ENCODE data around the gene DNAH12. TPM values are rescaled to one million over a fixed set of nuclear protein-coding genes. Genes with fewer than 3 reads are reported as not detected.
A peak's percentile ranks its signal among the peaks of the same experiment; 100 is the strongest.
"Not testable (repeated sequence)": the region's sequence is repeated elsewhere in the genome, so short reads cannot be mapped to it uniquely, and the experiment has no call there.

The DNAH12 gene
- total RNA-seq, 2 donors from 2014 or later: 0.09 to 0.17 TPM

DNA sequence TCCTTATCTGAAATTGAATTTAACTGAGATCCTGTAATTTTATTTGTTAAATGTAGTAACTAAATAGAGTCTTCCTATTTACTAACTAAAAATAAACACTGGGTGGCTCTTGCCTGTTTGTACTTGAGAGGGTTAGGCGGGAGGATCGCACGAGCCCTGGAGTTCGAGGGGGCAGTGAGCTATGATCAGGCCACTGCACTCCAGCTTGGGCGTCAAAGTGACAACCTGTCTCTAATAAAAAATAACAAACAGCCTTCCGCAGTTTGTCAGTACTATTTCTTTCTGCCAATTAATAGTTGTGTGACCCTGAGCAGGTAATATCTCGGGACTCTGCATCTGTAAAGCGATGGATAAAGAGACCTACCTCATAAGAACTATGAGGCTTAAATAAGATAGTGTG, 11.2 kb upstream of the DNAH12 start:
- peak in 1 of 2 donors; percentile 16 for DNase-seq
- intact Hi-C loops (cut with DNase I, micrococcal nuclease): no loop called here
- ATAC-seq: no peak

DNA sequence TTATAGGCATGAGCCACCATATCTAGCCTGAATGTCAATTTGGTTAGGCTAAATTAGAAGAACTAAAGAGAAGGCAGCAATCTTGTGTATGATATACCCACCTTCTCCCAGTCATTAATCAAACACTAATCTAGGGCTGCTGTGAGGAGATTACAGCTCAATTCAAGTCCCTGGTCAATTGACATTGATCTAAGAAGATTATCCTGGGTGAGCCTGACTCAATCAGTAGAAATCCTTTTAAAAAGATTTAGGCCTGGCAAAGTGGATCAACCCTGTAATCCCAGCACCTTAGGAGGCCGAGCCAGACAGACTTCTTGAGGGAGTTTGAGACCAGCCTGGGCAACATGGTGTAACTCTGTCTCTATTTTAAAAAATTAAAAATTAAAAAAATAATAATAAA, 2.5 kb upstream of the DNAH12 start:
- DNase-seq (no peak), ATAC-seq (no peak)
- intact Hi-C loops (cut with DNase I, micrococcal nuclease): no loop called here

DNA sequence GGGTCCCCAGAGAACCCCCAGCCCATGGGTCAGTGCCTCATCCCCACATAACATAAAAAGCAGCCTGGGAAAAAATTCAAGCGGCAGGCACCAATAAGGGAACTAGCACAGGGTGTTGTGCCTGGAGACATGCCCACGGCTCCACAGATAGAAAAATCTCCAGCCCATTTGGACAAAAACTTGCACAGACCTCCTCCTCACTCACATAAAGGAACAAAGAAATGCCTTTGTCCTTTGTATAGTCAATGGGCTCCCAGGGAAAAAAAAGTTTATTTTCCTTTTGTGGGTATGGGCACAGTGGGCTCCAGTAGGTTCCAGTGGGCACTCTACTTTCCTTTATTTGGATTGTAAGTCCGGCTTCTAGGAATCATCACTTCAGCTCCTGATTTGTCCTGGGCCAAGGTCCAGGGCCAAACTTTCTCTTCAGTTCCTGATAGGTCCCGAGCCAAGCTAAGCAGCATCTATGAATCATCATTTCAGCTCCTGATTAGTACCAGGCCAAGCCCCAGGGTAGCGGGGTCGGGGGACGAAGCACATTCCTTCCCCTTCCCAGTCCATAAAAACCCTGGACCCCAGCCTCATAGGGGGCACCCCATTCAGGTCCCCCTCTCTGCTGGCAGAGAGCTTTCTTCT, 1.6 kb upstream of the DNAH12 start:
- intact Hi-C loops (cut with DNase I, micrococcal nuclease): no loop called here
- DNase-seq: no peak
- no peak for ATAC-seq

DNA sequence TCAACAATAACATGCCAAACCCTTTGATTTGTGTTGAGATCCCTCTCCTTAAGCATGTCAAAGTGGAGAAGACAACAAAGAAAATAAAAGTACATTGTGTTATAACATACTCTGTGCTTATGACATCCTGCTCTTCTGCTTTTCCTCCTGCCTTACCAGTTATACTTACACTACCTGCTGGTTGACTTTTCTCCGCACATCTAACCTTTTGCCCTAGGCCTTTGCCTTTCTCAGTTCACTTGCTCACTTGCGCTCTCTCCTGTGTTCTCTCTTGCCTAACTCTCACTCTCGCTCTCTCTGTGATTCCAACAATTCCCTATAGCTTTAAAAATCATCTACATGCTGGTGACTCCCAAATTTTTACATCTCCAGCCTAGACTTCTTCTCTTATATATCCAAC, 5.7 kb downstream of the DNAH12 start:
- intact Hi-C loops (cut with DNase I, micrococcal nuclease): no loop called here
- DNase-seq (no peak), ATAC-seq (no peak)

DNA sequence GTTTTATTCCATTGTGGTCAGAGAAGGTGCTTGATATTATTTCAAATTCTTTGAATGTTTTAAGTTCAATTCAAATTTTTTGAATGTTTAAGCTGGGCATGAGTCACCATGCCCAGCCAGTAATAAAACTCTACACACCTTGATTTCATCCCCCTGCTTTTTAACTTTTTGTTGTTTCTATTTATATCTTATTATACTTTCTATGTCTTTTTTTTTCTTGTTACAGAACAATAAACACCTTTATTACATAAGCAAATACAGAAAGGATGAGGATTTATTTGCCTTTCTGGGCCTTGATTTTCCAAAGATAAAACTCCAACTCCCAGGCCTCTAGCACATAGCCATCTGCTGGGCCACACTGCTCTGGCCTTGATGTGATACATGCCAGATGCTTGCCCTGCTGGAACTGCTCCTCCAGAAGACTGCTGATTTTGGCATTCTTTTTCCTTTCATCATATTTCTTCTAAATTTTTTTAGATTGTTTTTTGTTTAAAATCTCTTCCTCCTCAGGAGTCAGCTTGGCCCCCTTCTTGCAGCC, 14.0 kb downstream of the DNAH12 start:
- intact Hi-C loops (cut with DNase I, micrococcal nuclease): no loop called here
- DNase-seq (no peak), ATAC-seq (peak; percentile 53)

DNA sequence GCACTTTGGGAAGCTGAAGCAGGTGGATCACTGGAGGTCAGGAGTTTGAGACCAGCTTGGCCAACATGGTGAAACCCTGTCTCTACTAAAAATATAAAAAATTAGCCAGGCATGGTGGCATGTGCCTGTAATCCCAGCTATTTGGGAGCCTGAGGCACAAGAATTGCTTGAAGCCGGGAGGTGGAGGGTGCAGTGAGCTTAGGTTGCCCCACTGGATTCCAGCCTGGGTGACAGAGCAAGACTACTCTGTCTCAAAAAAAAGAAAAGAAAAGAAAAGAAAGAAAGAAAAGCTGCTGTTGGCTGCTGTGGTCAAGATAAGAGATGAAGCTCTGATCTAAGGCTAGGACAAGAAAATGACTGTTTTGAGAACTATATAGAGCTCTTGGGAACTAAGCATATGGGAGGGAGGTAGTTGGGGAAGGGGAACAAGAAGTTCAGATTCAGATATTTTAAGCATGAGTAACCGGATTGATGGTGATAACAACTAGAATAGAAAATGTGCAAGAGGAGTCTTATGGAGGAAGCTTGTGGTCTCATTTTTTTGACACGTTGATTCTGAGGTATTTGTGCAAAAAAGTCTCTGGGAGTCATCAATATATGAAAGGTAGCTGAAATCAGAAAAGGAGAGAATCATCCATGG, 25.7 kb downstream of the DNAH12 start:
- intact Hi-C loops (cut with DNase I, micrococcal nuclease): no loop called here
- ATAC-seq: no peak
- no peak for DNase-seq

DNA sequence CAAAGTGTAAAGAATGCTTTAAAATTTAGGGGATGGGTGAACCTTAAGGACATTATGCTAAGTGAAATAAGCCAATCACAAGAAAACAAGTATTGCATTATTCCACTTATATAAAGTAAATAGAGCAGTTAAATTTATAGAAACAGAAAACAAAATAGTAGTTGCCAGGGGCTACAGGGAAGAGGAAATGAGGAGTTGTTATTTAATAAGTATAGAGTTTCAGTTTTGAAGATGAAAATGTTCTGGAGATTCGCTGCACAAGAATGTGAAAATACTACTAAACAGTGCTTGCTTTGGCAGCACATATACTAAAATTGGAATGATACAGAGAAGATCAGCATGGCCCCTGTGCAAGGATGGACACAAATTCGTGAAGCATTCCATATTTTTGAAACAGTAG, 32.0 kb downstream of the DNAH12 start:
- ATAC-seq (no peak), DNase-seq (no peak)
- intact Hi-C loops (cut with DNase I, micrococcal nuclease): no loop called here

DNA sequence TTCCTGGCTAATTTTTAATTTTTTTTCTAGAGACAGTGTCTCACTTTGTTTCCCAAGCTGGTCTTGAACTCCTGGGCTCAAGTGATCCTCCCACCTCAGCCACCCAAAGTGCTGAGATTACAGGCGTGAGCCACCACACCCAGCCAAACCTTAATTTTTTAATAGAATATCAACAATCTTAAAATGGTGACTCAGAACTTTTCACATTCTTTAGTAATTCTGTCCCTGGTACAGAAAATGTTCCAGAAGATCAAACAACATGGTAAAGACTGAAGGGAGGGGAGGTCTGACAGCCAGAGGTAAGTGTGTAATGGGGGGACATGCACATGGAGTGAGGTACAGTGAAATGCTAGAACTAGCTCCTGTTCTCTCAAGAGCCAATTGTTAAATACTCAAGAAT, 38.2 kb downstream of the DNAH12 start:
- no peak for DNase-seq
- intact Hi-C loops (cut with DNase I, micrococcal nuclease): no loop called here
- ATAC-seq: no peak

DNA sequence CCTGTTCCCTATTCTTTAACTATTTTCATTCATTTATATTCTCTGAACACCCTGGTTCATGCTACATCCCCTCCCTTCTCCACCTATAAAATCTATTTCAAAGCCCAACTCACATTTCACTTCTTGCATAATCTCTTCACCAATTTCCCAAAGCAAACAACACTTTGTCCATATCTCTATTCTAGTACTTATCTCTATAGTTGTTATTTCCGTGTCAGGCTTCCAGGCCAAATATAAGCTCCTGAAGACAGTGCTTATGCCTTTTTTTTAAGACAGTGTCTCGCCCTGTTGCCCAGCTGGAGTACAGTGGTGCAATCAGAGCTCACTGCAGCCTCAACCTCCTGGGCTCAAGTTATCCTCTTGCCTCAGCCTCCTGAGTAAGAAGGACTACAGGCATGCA, 43.6 kb downstream of the DNAH12 start:
- no peak for DNase-seq
- peak; percentile 96 for ATAC-seq
- intact Hi-C loops (cut with DNase I, micrococcal nuclease): no loop called here

DNA sequence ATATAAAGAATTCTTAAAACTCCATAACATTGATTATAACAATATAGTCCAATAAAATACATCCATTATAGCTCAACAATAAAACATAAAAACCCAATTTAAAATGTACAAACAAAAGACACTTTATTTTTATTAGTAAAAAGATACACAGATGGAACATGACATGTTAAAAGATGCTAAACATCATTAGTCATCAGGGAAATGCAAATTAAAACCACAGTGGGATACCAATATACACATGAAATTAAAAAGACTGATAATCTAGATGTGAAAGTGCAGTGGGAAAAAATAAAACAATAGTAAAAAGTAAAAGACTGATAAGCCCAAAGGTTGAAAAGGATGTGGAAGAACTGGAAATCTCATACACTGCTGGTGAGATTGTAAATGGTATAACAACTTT, 46.2 kb downstream of the DNAH12 start:
- intact Hi-C loops (cut with DNase I, micrococcal nuclease): no loop called here
- DNase-seq (no peak), ATAC-seq (no peak)

DNA sequence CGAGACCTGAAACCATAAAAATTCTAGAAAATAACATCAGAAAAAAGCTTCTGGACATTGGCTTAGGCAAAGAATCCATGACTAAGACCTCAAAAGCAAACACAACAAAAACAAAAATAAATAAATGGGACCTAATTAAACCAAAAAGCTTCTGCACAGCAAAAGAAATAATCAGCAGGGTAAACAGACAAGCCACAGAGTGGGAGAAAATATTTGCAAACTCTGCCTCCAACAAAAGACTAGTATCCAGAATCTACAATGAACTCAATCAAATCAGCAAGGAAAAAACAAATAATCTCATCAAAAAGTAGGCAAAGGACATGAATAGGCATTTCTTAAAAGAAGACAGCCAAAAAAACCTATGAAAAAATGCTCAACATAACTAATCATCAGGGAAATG, 59.6 kb downstream of the DNAH12 start:
- no peak for ATAC-seq

DNA sequence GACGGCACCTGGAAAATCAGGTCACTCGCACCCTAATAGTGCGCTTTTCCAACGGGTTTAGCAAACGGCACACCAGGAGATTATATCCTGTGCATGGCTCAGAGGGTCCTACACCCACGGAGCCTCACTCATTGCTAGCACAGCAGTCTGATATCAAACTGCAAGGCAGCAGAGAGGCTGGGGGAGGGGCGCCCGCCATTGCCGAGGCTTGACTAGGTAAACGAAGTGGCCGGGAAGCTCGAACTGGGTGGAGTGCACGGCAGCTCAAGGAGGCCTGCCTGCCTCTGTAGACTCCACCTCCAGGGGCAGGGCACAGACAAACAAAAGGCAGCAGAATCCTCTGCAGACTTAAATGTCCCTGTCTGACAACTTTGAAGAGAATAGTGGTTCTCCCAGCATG, 67.0 kb downstream of the DNAH12 start:
- DNase-seq; intact Hi-C loops (cut with DNase I, micrococcal nuclease); ATAC-seq: not testable (repeated sequence)

More for the DNA sequence above, 59.6 kb downstream of the DNAH12 start:
- no peak for DNase-seq
- intact Hi-C loops (cut with DNase I, micrococcal nuclease): no loop called here

DNA sequence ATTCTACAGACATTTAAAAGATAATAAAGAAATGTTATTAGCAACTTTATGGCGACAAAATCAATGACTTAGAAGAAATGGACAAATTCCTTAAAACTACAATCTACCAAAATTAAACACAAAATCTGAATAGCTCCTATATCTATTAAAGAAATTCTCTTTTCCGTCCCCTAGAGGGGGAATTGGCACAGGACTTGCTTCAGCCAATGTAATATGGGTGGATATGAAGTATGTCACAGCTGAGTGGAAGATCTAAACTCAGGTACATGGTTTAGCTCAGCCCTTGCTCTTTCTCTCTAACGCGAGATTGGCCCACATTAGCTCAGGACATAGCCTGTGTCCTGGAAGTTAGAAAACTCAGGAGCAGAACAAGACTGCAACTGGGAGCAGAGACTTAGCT, 79.3 kb downstream of the DNAH12 start:
- ATAC-seq (no peak), DNase-seq (no peak)
- intact Hi-C loops (cut with DNase I, micrococcal nuclease): no loop called here

DNA sequence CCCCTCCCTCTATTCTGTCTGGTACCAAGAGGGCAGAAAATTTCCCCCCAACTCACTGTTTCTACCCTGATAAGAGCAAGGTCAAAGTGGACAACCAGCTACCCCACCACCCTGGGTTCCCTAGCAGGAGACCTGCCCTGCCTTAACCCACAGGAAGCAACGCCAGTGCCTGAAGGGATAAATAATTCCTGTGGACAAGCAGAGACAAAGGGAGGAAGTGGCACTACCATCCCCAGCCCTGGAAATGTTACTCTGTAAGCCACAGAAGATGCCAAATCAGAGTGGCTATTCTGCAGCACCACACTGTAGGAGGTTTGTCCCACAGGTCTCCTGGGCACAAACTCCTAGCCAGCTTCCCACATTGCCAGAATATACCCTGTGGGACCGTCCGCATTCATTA, 80.1 kb downstream of the DNAH12 start:
- intact Hi-C loops (cut with DNase I, micrococcal nuclease): no loop called here
- ATAC-seq (no peak), DNase-seq (no peak)

DNA sequence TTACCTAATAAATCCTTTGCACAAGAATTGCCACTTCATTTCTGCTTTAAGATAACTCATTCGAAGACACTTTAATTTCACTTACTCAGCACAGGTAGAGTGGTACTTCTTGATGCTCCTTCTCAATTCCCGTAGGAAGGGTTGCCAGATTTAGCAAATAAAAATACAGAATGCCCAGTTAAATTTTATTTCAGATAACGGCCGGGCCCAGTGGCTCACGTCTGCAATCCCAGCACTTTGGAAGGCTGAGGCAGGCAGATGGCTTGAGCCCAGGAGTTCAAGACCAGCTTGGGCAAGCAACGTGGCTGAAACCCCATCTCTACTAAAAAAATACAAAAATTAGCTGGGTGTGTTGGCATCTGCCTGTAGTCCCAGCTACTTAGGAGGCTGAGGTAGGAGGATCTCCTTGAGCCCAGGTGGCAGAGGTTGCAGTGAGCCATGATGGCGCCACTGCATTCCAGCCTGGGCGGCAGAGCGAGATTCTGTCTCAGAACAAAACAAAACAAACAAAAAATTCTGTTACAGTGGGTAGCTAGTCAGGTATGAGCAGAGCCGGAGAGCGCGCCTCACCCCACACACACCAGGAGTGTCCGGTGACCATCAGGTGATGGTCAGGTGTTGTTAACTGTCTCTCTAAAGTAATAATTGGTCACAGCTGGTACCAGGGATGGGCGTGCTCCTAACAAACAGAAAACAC, 92.8 kb downstream of the DNAH12 start:
- DNase-seq (no peak), ATAC-seq (no peak)
- intact Hi-C loops (cut with DNase I, micrococcal nuclease): no loop called here

DNA sequence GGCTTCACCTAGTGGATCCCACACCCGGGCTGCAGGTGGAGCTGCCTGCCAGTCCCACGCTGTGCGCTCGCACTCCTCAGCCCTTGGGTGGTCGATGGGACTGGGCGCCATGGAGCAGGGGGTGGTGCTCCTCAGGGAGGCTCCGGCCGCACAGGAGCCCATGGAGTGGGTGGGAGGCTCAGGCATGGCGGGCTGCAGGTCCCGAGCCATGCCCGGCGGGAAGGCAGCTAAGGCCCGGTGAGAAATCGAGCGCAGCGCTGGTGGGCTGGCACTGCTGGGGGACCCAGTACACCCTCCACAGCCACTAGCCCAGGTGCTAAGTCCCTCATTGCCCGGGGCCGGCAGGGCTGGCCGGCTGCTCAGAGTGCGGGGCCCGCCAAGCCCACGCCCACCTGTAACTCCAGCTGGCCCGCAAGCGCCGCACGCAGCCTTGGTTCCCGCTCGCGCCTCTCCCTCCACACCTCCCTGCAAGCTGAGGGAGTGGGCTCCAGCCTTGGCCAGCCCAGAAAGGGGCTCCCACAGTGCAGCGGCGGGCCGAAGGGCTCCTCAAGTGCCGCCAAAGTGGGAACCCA, 94.8 kb downstream of the DNAH12 start:
- ATAC-seq; DNase-seq; intact Hi-C loops (cut with DNase I, micrococcal nuclease): not testable (repeated sequence)

DNA sequence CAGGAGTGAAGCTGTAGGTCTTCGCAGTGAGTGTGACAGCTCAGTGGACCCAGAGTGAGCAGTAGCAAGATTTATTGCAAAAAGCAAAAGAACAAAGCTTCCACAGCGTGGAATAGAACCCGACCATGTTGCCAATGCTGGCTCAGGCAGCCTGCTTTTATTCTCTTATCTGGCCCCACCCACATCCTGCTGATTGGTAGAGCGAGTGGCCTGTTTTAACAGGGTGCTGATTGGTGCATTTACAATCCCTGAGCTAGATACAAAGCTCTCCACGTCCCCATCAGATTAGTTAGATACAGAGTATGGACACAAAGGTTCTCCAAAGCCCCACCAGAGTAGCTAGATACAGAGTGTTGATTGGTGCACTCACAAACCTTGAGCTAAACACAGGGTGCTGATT, 95.7 kb downstream of the DNAH12 start:
- DNase-seq; ATAC-seq; intact Hi-C loops (cut with DNase I, micrococcal nuclease): not testable (repeated sequence)

DNA sequence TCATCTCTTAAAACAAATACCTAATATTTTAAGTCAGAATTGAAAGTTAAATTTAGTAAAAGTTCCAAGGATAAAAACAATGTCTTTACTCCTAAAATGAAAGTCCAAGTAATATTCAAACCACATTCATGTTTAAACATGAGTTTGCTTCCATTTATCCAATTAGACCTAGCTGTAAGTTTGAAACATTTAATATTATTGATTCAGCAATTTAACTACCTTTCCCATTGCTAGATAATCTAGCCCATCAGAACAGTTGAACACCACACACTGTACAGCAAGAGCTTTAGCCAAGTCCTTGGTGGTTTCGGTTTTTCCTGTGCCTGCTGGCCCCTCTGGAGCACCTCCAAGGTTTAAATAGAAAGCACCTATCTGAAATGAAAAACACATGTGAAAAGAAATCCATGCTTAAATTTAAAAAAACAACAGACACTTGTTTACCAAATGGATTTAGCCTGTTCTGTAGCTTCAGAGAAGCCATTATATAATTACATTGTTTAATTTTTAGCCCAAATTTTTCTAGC, 97.8 kb downstream of the DNAH12 start:
- intact Hi-C loops (cut with DNase I, micrococcal nuclease): no loop called here
- DNase-seq: no peak

DNA sequence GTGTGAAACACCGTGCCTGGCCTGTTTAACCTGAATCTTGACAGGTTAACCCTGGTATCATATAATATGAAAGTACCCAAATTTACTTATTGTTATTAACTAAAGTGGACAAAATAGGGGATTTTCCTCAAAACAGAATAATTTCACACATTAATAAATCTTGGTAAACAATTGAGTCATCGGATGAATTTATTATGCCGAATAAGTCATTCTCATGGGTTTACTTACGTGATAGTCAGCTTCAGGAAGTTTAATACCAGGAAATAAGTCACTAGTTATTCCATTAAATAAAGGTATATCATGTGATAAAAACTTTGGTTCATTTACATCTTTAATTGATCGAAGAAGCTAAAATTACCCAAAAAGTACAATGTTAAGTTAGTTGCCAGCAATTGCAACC, 99.7 kb downstream of the DNAH12 start:
- DNase-seq (no peak), ATAC-seq (peak; percentile 12)

More for the DNA sequence above, 97.8 kb downstream of the DNAH12 start:
- no peak for ATAC-seq

More for the DNA sequence above, 99.7 kb downstream of the DNAH12 start:
- intact Hi-C loops (cut with DNase I, micrococcal nuclease): no loop called here
